HG03457 (cell line): ENCODE results near the gene DKK2.
"Not testable (repeated sequence)": the region's sequence is repeated elsewhere in the genome, so short reads cannot be mapped to it uniquely, and the experiment has no call there.

Experiments used
- ATAC-seq: cut with Tn5 transposase; IDR thresholded peaks from one replicate; pipeline ENCODE4 v1.9.1; 2021; ENCODE audit warnings: moderate number of reproducible peaks; ENCODE audit not compliant: unreplicated experiment

DKK2 gene

DNA sequence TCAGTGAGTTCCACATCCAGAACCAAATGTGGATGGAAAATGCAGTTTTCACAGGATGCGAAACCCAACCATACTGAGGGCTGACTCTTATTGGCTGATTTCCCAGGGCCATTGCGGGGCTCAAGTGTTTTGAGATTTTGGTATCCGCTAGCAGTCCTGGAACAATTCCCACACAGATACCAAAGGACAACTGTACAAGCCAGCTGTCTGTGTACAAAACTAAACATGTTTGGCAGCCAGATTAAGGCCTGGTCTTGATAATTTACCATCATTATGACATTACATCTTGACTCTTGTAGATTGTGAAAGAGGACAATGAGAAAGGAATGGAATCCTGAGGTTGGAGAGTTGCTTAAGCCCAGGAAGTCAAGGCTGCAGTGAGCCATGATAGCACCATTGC lies 121.9 kb downstream of the DKK2 start:
- ATAC-seq: no peak

DNA sequence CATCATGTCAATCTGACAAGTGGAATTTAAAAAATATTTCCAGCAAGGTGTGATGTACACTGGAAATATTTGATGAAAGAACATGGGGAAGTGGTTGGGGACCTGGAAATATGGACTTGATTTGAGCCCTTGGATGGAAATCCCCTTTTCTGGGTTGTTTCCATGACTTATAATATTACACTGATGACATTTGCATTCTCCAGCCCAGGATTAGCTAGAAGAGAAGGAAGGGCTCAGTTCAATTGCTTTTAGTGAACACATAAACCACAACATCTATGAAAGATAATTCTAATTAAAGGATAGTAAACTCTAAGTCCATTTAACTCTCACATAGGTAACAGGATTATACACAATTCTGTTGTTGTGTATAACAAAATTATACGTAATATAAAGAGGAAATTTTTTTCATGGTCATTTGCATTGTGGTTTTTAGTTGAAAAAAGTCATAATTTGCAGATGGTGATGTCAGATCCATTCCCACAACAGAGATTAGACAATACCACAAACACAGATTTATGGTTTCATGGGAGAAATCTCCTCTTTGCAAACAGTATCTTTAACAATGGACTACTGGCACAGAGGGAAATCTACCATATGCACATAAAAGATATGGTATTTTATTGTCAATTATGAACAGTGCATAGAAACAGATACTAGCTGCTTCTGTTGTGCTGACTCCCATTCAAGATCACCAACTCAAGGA lies 126.5 kb downstream of the DKK2 start:
- no peak for ATAC-seq

DNA sequence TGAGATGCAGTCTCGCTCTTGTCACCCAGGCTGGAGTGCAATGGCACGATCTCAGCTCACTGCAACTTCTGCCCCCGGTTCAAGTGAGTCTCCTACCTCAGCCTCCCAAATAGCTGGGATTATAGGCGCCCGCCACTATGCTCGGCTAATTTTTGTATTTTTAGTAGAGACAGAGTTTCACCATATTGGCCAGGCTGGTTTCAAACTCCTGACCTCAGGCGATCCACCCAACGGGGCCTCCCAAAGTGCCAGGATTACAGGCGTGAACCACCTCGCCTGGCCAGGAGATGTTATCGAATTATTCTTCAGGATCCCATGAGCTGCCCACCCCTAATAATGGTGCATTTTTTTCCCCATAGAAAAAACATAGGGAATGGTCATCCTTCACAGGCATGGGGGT lies 128.1 kb downstream of the DKK2 start:
- ATAC-seq: not testable (repeated sequence)

DNA sequence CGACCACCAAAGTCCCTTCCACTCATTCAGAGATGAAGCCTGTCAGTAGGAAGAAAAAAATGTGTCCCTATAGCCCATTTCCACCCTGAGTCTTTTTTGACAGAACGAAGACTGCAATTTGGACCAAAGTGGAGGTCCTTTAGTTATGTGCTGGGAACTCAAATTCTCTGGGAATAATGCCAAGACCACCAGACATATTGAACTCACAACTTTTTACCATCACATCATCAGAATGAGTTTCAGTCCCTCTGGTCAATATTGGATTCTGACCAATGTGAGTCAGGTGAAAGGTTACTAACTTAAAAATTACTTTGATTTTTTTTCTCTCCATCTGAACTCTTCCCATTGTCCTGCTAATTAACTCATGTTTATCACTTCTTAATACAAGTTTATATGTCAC lies 128.9 kb downstream of the DKK2 start:
- no peak for ATAC-seq

DNA sequence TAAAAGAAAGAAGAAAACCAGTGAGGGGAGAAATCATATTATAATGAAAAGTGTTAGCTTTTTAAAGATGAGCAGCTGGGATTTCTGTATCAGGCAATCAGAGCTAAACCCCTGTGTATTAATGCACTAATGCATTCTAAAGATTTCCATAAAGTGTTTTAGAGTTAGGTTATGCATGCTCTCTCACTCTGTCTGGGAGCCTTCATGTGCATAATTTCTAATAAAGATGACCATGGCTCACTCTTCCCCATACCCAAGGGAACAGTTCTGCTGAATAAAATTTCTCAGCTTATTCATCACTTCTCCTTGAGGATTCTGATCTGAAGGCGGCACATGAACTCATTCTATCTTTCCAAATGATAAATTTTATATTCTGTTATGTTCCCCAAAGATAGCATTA lies 129.4 kb downstream of the DKK2 start:
- no peak for ATAC-seq

DNA sequence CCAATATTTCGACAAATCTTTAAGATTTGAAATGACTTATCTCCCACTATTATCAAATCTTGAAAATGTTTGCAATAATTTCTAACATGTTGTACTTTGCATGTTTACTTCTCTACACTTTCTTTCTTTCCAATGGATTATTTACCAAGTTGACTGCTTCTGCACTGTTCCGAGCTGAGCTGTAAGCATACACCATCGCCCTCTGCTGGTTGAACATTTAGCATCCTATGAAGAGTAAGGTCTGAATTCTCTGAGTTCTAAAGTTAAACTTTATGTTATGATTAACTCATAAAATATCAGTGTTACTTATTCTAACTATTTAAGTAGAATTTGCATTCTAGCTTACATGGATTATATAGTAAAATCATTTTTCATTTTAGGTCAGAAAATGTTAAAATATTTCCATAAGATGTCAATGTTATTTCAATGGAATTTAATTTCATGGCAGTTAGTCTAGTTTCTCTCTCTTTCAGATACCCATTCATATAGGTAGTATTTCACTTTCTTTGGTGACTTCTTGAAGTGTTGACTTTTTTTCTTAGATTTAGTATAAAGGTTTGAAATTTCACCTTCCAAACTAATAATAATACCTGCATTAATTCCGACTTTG lies 137.4 kb downstream of the DKK2 start:
- ATAC-seq: peak; percentile 72

DNA sequence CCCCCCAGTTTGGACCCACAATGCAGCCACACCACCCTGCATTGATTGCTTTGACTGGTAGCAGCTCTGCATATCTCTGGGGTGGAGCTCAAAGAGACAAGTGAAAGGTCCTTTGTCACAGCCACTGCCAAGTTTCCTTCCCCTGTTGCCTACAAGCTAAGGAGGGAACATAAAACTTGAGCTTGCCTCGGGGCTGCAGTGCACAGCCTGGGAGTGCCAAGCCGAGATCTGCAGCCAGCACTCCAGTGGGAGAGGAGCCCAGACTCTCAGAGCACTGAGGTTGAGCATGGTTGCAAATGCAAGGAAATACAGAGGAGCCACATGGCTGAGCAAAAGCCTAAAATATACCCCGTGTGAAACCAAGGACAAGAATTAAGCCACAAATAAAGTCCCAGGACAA lies 142.2 kb downstream of the DKK2 start:
- ATAC-seq: no peak

DNA sequence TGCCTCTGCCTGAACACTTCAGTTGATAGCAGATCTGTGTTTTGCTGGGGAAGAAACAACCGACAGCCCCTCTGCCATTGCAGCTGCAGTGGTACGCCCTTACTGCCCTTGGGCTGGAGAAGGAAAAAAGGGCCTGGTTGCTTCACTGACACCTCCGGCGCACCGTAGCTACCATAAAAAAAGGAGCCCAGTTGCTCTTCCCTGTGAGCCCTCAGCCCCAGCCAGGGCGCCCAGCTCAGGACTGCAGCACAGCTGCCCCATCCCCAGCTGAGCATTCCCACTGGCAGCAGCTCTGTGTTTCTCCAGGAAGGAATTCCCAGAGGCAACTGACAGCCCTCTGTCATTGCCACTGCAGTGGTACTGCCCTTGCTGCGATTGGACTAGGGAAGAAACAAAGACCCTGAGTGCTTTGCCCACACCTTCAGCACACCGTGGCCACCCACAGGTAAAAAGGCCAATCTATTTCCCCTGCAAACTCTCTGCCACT lies 142.7 kb downstream of the DKK2 start:
- ATAC-seq: no peak

DNA sequence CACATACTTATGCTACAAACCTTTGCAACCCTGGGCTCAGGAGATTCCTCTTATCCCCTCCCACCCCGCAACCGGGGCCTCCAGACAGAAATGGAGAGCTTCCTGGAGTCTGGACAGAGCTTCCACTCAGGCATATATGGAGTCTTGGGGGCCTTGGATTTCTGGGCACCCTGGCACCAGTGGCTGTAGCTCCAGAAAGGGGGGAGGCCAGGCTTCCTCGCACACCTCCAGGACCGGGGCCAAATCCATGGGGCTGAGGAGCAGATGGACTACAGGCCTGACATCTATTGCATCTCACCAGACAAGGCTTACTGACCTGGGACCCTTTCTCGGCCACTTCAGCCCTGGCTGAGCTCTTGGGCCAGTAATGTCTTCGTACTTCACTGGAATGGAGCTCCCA lies 143.3 kb downstream of the DKK2 start:
- no peak for ATAC-seq

DNA sequence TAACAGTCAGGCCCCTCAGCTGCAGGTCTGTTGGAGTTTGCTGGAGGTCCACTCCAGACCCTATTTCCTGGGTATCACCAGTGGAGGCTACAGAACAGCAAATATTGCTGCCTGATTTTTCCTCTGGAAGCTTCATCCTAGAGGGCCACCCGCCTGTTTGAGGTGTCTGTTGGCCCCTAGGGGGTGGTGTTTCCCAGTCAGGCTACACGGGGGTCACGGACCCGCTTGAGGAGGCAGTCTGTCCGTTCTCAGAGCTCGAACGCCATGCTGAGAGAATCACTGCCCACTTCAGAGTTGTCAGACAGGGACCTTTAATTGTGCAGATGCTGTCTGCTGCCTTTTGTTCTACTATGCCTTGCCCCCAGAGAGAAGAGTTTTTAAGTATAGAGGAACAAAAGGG lies 160.8 kb downstream of the DKK2 start:
- ATAC-seq: no peak
